Measurements from ENCODE around the gene NOP10. TPM values are rescaled to one million over a fixed set of nuclear protein-coding genes. Genes with fewer than 3 reads are reported as not detected.
"Not testable (repeated sequence)": the region's sequence is repeated elsewhere in the genome, so short reads cannot be mapped to it uniquely, and the experiment has no call there.

NOP10 gene
- total RNA-seq, 1 donor = 112 TPM

DNA sequence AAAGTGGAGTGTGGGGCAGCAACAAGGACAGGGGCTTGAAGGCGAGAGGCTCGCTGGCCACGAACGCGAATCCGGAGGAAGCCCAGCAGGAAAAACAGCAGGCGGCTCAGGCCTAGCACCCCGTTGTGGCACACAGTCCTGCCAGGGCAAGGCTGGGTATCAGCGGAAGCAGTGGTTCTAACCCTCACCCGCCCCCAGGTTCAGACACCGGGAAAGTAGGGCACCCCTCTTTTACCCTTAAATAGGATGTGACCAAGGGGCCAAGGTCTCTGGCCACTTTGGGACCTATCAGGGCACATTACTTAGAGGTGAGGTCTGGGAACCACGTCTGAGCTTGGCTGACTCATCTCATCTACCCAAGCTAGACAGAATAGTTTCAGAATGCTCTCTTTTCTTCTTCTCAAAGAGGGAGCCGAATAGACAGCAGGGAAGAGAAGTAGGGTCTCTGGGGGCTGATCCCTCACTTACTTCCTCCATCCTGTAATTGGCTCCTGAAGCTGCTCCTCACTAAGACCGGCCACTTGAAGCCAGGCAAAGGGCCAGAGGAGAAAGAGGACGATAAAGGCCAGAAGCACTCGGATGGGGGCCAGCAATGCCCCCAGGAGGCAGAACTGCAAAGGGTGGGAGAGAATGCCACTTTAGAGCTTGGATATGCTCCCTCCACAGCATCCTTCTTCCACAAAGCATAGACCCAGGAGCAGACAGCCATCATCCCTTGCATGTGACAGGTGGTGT, 22.3 kb upstream of the NOP10 start:
- Histone ChIP-seq H3K4me1 (ENCODE audit: insufficient read depth, low read length) (peaks cover 21% of the 10 kb centered on the region), H3K9me3 (ENCODE audit: low read depth, low read length) (no peaks in the 10 kb centered on the region), H3K4me3 (ENCODE audit: low read length) (no peak overlapping the region), H3K27me3 (ENCODE audit: insufficient read depth, low read length) (no peaks in the 10 kb centered on the region)

DNA sequence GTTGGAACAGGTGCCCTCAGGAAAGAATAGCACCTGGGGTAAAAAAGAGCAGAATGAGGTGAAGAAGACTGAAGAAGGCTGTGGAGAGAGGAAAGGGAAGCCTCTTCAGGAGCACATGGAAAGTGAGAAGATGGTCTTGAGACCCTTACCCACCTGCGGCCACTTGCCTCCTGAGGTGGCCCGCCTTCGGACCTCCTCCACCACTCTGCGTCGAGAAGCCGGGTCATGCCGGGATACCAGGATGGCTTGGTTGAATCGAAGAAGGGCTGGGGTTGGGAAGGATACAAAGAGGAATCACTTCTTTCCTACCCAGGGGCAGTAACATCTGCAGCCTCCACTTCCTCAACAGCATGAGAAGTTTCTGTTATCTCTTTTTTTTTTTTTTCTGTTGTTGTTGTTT, 21.1 kb upstream of the NOP10 start:
- H3K9me3 ChIP-seq (ENCODE audit: low read depth, low read length) = no peaks in the 10 kb centered on the region
- H3K4me1 ChIP-seq (ENCODE audit: insufficient read depth, low read length) = peaks cover 21% of the 10 kb centered on the region
- H3K4me3 ChIP-seq (ENCODE audit: low read length) = no peak overlapping the region
- no peaks in the 10 kb centered on the region for H3K27me3 ChIP-seq (ENCODE audit: insufficient read depth, low read length)

DNA sequence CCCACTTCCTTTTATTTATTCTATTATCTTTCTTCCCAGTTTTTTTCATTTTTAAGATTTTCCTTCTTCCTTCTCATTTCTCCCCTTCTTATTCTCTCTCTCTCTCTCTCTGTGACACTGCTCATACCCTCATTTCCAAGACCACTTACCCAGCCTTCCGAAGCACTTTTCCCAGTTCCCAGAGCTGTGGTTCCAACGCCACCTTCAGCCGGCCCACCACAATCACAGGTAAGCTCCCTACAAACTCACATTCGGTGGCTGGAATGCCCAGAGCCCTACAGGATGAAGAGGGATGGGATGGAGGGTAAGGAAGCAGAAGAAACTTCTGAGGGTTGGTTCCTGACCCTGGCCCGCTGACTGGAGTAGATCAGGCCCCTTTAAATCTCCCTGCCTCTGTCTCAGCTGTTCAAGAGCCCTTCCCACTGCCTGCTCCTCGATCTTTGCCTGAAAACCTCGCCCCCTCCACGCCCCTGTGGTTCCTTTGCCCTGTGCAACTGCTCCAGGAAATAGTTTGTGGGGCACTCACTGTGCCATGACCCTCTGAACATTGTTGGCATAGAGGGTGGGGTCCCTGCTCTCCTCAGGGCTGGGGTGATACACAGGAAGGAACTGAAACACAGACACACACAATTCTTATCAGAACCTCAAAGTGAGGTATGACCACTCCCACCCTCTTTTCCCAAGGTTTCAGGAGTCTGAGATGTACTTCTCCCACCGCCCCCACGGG, 19.3 kb upstream of the NOP10 start:
- Histone ChIP-seq H3K4me1 (ENCODE audit: insufficient read depth, low read length) (peaks cover 11% of the 10 kb centered on the region), H3K27me3 (ENCODE audit: insufficient read depth, low read length) (no peaks in the 10 kb centered on the region), H3K9me3 (ENCODE audit: low read depth, low read length) (no peaks in the 10 kb centered on the region), H3K4me3 (ENCODE audit: low read length) (no peak overlapping the region)

DNA sequence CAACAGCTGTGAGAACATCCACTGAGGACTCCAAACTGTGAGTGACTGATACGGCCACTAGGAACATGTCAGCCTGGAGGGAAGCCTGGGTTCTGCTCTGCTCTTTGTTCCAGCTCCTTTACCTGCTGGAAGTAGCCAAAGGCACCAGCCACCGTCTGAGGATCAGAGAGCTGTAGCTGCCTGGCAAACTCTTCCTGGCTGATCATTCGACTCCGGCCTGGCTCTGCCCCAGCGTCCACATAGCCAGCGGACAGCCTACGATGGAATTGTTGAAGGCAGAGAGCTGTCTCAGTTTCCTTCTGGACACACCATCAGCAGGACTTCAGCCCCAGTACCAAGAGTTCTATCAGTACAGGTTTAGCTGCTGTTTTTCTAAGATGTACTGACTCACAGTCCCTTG, 18.3 kb upstream of the NOP10 start:
- H3K4me1 ChIP-seq (ENCODE audit: insufficient read depth, low read length) = peaks cover 10% of the 10 kb centered on the region
- no peak overlapping the region for H3K4me3 ChIP-seq (ENCODE audit: low read length)
- no peaks in the 10 kb centered on the region for H3K27me3 ChIP-seq (ENCODE audit: insufficient read depth, low read length)
- no peaks in the 10 kb centered on the region for H3K9me3 ChIP-seq (ENCODE audit: low read depth, low read length)

DNA sequence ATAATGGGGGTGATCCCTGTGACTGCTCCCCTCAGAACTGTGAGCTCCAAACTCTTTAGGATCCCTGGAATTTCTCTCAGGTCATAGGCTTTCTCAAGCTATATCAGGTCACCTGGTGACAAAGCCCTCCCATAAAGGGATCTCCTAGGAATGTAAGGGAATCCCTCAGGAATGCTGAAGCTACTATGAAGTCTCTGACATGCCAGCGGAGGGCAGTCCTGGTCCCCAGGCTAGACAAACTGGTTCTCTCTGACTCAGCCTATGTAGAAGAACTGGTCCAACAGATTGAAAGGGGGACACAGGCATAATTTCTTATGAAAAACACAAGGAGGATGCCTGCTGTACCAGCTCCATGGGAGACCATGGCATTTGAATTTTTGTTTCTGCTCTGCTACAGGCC, 17.4 kb upstream of the NOP10 start:
- Histone ChIP-seq H3K4me1 (ENCODE audit: insufficient read depth, low read length) (peaks cover under 1% of the 10 kb centered on the region), H3K4me3 (ENCODE audit: low read length) (no peak overlapping the region), H3K9me3 (ENCODE audit: low read depth, low read length) (no peaks in the 10 kb centered on the region), H3K27me3 (ENCODE audit: insufficient read depth, low read length) (no peaks in the 10 kb centered on the region)

DNA sequence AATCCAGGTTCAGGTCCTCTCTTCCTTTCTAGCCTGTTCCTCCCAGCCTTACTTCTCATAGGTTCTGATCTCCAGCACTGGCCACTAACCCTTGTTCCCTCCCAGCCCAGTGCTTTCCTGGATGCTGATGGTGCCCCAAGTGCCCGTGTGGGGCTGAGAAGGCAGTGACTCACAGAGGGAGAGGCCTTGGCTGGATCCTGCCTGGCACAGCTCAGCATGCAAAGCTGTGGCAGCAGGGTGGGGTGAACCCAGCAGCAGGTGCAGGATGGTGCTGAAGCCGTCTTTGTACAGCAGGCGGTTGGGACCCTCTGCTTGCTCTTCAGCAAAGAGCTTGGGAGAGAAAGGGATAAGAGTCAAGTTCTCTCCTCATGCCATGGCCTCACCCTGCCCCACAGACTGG, 16.5 kb upstream of the NOP10 start:
- no peaks in the 10 kb centered on the region for H3K4me1 ChIP-seq (ENCODE audit: insufficient read depth, low read length)
- H3K9me3 ChIP-seq (ENCODE audit: low read depth, low read length) = no peaks in the 10 kb centered on the region
- H3K27me3 ChIP-seq (ENCODE audit: insufficient read depth, low read length) = no peaks in the 10 kb centered on the region
- no peak overlapping the region for H3K4me3 ChIP-seq (ENCODE audit: low read length)

DNA sequence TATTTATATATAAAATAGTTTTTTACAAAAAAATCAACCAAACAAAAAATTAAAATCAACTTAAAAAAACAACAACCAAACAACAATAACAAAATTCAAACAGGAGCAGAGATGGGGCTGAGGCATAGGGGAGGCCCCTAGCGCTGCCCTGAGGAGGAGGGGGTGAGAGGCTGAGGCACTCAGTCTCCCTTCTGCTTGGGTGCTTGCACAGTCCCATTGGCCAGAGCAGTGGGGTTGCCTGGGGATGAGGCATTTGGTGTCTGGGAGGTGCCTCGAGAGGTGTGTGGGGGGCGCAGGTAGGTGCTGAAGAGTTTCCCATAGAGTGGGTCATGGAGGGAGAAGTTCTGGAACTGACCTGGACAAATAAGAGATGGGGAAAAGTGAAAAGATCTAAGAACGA, 16.0 kb upstream of the NOP10 start:
- H3K4me3 ChIP-seq (ENCODE audit: low read length) = no peak overlapping the region
- no peaks in the 10 kb centered on the region for H3K4me1 ChIP-seq (ENCODE audit: insufficient read depth, low read length)
- H3K27me3 ChIP-seq (ENCODE audit: insufficient read depth, low read length) = no peaks in the 10 kb centered on the region
- H3K9me3 ChIP-seq (ENCODE audit: low read depth, low read length) = no peaks in the 10 kb centered on the region

DNA sequence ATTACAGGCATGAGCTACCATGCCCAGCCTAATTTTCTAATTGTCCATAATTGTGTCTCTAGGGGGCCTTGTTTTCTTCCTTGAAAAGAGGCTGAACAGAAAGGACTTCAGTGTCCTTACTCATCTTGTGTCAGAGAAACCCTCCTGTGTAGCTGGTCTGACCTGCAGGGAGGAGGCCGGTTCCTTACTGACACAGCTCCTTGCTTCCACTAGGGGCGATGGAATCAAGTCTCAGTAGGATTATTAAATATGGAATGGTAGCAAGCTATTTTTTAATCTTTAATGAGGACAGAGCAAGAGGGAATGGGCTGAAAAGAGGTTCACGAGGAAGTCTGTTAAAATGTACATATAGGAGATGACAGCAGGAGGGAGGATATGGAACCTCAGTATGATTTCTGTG, 15.4 kb upstream of the NOP10 start:
- Histone ChIP-seq H3K27me3 (ENCODE audit: insufficient read depth, low read length) (no peaks in the 10 kb centered on the region), H3K9me3 (ENCODE audit: low read depth, low read length) (no peaks in the 10 kb centered on the region), H3K4me3 (ENCODE audit: low read length) (no peak overlapping the region), H3K4me1 (ENCODE audit: insufficient read depth, low read length) (no peaks in the 10 kb centered on the region)

DNA sequence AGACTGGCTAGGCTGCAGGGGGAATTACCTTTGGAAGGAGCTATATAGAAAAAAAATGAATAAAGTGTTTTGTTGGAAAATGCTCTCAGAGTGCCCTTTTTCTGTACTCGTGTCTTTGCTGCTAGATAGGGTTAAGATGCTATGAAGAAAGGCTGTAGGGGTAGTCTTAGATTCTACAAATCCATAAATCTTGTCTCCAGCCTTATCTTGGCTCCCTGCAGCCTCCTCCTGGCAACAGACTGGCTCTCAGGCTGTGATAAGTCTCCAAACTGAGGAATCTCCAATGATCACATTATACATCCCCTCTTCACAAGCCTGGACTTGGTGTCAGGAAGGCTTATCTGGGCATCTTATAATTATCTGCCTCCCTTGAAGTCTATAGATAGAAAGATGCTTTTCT, 14.7 kb upstream of the NOP10 start:
- Histone ChIP-seq H3K27me3 (ENCODE audit: insufficient read depth, low read length) (no peaks in the 10 kb centered on the region), H3K9me3 (ENCODE audit: low read depth, low read length) (no peaks in the 10 kb centered on the region), H3K4me3 (ENCODE audit: low read length) (no peak overlapping the region), H3K4me1 (ENCODE audit: insufficient read depth, low read length) (no peaks in the 10 kb centered on the region)

DNA sequence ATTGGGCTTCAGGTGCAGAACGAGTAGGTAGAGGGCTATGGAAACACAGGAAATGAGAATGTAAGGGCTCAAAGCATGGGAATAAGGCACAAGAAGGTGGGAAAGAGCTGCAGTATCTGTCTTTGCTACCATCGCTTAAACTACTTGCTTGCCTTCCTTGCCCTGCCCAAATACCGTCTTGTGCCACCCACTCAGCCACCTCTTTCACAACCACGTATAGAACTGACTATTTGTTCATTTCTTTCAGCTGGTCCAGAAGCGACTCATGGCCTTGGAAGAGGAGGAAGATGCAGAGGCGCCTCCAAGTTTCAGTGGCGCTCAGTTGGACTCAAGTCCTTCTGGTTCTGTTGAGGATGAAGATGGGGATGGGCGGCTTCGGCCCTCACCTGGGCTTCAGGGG, 12.3 kb upstream of the NOP10 start:
- H3K4me1 ChIP-seq (ENCODE audit: insufficient read depth, low read length) = no peaks in the 10 kb centered on the region
- no peak overlapping the region for H3K4me3 ChIP-seq (ENCODE audit: low read length)
- no peaks in the 10 kb centered on the region for H3K9me3 ChIP-seq (ENCODE audit: low read depth, low read length)

DNA sequence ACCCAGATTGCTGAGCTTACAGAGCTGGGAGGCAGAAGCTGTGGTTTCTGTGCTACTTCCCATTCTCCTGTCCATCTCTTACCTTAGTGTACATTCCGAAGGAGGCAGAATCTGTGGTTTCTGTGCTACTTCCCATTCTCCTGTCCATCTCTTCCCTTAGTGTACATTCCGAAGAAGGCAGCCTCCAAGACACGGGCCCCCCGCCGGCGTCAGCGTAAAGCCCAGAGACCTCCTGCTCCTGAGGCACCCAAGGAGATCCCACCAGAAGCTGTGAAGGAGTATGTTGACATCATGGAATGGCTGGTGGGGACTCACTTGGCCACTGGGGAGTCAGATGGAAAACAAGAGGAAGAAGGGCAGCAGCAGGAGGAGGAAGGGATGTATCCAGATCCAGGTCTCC, 11.3 kb upstream of the NOP10 start:
- H3K4me3 ChIP-seq (ENCODE audit: low read length) = no peak overlapping the region
- H3K9me3 ChIP-seq (ENCODE audit: low read depth, low read length) = no peaks in the 10 kb centered on the region
- H3K27me3 ChIP-seq (ENCODE audit: insufficient read depth, low read length) = no peaks in the 10 kb centered on the region
- no peaks in the 10 kb centered on the region for H3K4me1 ChIP-seq (ENCODE audit: insufficient read depth, low read length)

More for the DNA sequence above, 12.3 kb upstream of the NOP10 start:
- no peaks in the 10 kb centered on the region for H3K27me3 ChIP-seq (ENCODE audit: insufficient read depth, low read length)

DNA sequence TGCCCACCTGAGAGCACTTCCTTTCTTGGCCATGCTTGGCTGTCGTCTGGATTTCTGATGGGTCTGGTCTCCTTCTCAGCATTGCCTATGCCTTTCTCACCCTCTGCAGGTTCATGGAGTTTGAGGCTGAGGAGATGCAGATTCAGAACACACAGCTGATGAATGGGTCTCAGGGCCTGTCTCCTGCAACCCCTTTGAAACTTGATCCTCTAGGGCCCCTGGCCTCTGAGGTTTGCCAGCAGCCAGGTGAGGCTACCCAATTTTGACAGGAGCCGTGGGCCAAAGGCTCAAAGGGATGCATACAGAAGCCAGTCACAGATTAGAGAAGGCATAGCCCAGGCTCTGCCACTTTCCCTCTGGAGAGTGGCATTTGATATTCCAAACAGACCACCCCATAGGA, 10.7 kb upstream of the NOP10 start:
- no peaks in the 10 kb centered on the region for H3K27me3 ChIP-seq (ENCODE audit: insufficient read depth, low read length)
- H3K4me1 ChIP-seq (ENCODE audit: insufficient read depth, low read length) = no peaks in the 10 kb centered on the region
- H3K9me3 ChIP-seq (ENCODE audit: low read depth, low read length) = no peaks in the 10 kb centered on the region
- no peak overlapping the region for H3K4me3 ChIP-seq (ENCODE audit: low read length)

DNA sequence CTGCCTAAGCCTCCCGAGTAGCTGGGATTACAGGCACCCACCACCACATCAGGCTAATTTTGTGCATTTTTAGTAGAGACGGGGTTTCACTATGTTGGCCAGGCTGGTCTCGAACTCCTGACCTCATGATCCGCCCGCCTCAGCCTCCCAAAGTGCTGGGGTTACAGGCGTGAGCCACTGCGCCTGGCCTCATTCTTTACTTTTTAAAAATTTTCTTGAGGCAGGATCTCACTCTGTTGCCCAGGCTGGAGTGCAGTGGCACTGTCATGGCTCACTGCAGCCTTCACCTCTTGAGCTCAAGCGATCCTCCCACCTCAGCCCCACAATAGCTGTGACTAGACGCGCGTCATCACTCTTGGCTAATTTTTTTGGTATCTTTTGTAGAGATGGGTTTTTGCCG, 10.1 kb upstream of the NOP10 start:
- H3K27me3 ChIP-seq (ENCODE audit: insufficient read depth, low read length); H3K9me3 ChIP-seq (ENCODE audit: low read depth, low read length); H3K4me3 ChIP-seq (ENCODE audit: low read length); H3K4me1 ChIP-seq (ENCODE audit: insufficient read depth, low read length): not testable (repeated sequence)

DNA sequence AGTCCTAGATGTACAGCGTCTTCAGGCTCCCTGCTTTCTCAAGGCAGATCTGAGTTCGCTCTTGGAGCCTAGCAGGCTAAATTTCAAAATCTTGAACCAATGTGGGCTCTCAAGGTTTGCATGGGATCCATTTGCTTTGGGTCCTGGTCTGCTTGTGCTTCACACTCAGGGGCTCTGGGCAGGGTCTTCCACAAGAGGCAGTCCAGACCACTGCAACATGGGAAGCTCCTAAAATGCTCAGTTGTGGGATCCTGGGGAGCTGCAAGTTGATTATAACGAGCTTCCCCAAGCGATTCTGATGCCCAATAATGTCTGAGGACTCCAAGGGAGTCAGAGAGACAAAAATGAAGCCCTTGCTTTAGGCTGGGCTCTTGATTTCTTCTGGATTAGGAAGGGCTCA, 6.8 kb upstream of the NOP10 start:
- Histone ChIP-seq H3K27me3 (ENCODE audit: insufficient read depth, low read length) (no peaks in the 10 kb centered on the region), H3K4me1 (ENCODE audit: insufficient read depth, low read length) (no peaks in the 10 kb centered on the region), H3K4me3 (ENCODE audit: low read length) (no peak overlapping the region), H3K9me3 (ENCODE audit: low read depth, low read length) (no peaks in the 10 kb centered on the region)

DNA sequence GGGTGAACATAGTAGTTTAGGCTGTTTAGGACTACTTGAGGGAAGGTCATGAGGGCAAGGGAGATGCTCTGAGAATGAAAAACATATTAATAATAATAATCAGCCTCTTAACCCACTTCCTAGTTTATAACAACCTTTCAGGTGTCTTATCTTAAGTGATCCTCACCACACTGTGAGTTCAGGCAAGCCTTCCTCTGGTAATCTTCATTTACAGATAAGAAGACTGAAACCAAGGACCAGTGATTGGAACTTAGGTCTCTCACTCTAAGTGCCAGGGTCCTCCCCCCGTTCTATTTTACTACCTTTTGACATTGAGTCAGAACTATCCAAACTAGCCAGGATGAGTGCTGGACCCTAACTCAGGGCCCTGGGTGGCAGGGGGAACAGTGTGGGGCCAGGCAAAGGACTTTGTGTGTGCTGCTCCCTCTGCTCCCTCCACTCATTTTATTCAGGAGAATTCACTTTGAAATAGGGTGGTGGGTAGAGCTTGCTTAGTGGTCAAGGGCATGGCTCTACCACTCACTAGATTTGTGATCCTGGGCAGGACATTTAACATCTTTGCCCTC, 5.9 kb upstream of the NOP10 start:
- H3K9me3 ChIP-seq (ENCODE audit: low read depth, low read length) = no peaks in the 10 kb centered on the region
- no peak overlapping the region for H3K4me3 ChIP-seq (ENCODE audit: low read length)
- H3K27me3 ChIP-seq (ENCODE audit: insufficient read depth, low read length) = no peaks in the 10 kb centered on the region
- H3K4me1 ChIP-seq (ENCODE audit: insufficient read depth, low read length) = no peaks in the 10 kb centered on the region
